Measurements from ENCODE around the gene FLT1.

The FLT1 gene

GRCh38 chr13:28342251-28342650 lies 152.7 kb downstream of the FLT1 start:
- peaks cover 7% of the 10 kb centered on the region for H3K4me1 ChIP-seq (ENCODE audit: control insufficient read depth, insufficient read depth, low read length)
- no peak overlapping the region for H3K27ac ChIP-seq (ENCODE audit: extremely low read depth, low read depth, low read length)
- ChIA-PET CTCF (interaction anchor here (0.6 kb wide), 1 partner anchor 10 kb away, joined by 3 read pairs; no protein-coding TSS in a partner anchor), POLR2A (no interaction called here)
- TF ChIP-seq PRDM10 (tag by site-specific recombination; IDR thresholded peaks at IDR 0.05) (no peak), ZBTB6 (tag by site-specific recombination; IDR thresholded peaks at IDR 0.05) (no peak), ZNF16 (tag by site-specific recombination; IDR thresholded peaks at IDR 0.05; ENCODE audit: low read depth) (no peak), SP2 (tag by site-specific recombination; IDR thresholded peaks at IDR 0.05) (no peak)
- H3K36me3 ChIP-seq (ENCODE audit: control insufficient read depth in 2 of 2, insufficient read depth in 1 of 2, low read length in 2 of 2): no peaks in the 10 kb centered on the region
- no peaks in the 10 kb centered on the region for H3K9me3 ChIP-seq (ENCODE audit: control insufficient read depth, insufficient read depth, low read depth, low read length)
- no peak overlapping the region for H3K4me3 ChIP-seq (ENCODE audit: low read depth, low read length)

- POLR2A ChIA-PET: no interaction called here
- Histone ChIP-seq H3K4me3 (ENCODE audit: low read depth, low read length) (no peak overlapping the region), H3K27ac (ENCODE audit: extremely low read depth, low read depth, low read length) (no peak overlapping the region), H3K36me3 (ENCODE audit: control insufficient read depth in 2 of 2, insufficient read depth in 1 of 2, low read length in 2 of 2) (no peaks in the 10 kb centered on the region), H3K4me1 (ENCODE audit: control insufficient read depth, insufficient read depth, low read length) (peaks cover 21% of the 10 kb centered on the region), H3K9me3 (ENCODE audit: control insufficient read depth, insufficient read depth, low read depth, low read length) (no peaks in the 10 kb centered on the region)
- TF ChIP-seq ZBTB20 (tag by site-specific recombination; IDR thresholded peaks at IDR 0.05): no peak
- TF ChIP-seq ZNF121 (tag by site-specific recombination; IDR thresholded peaks at IDR 0.05): no peak
- no peak for TF ChIP-seq KLF10 (tag by site-specific recombination; IDR thresholded peaks at IDR 0.05)
- no peak for TF ChIP-seq SCRT2 (tag by site-specific recombination; IDR thresholded peaks at IDR 0.05)
- no peak for TF ChIP-seq ZNF239 (tag by site-specific recombination; IDR thresholded peaks at IDR 0.05)
- TF ChIP-seq ZFHX2 (tag by site-specific recombination; conservative IDR thresholded peaks at IDR 0.05): peak; percentile 41
- TF ChIP-seq ZNF664 (tag by site-specific recombination; IDR thresholded peaks at IDR 0.05): no peak
- no peak for TF ChIP-seq ZNF488 (tag by site-specific recombination; IDR thresholded peaks at IDR 0.05)
- TF ChIP-seq ZFP3 (tag by site-specific recombination; IDR thresholded peaks at IDR 0.05; ENCODE audit: low read depth): no peak
- no peak for TF ChIP-seq ZNF707 (tag by site-specific recombination; IDR thresholded peaks at IDR 0.05)
- TF ChIP-seq ZNF391 (tag by site-specific recombination; IDR thresholded peaks at IDR 0.05; ENCODE audit: borderline replicate concordance, low read depth): no peak
- TF ChIP-seq HOXD13 (CRISPR knock-in tag; IDR thresholded peaks at IDR 0.05; ENCODE audit: borderline replicate concordance): no peak
- TF ChIP-seq ZNF600 (tag by site-specific recombination; IDR thresholded peaks at IDR 0.05): no peak
- TF ChIP-seq EGR2 (tag by site-specific recombination; IDR thresholded peaks at IDR 0.05; ENCODE audit: low read depth): peak; percentile 9; the same call in 1 of the 2 replicates
- TF ChIP-seq PRDM1 (tag by site-specific recombination; IDR thresholded peaks at IDR 0.05): no peak
- TF ChIP-seq ZSCAN5A (tag by site-specific recombination; IDR thresholded peaks at IDR 0.05): no peak
- CTCF ChIA-PET: interaction anchor here (1.5 kb wide), 1 partner anchor 15 kb away, joined by 4 read pairs; no protein-coding TSS in a partner anchor
Observed at GRCh38 chr13:28340272-28340793, 154.6 kb downstream of the FLT1 start.
